VCaP (cell line): ENCODE results near the gene SMCO2.

Experiments used
- H3K27ac ChIP-seq: fragments of 450-650 bp; 2 replicates; pipeline ENCODE4 v1.5.1; 2017
- TF ChIP-seq, protein P1 (sequence below): fragments of 450-650 bp; conservative IDR thresholded peaks from 2 replicates; pipeline ENCODE4 v1.5.1; 2017; ENCODE audit warnings: mild to moderate bottlenecking, moderate library complexity

Gene SMCO2

DNA sequence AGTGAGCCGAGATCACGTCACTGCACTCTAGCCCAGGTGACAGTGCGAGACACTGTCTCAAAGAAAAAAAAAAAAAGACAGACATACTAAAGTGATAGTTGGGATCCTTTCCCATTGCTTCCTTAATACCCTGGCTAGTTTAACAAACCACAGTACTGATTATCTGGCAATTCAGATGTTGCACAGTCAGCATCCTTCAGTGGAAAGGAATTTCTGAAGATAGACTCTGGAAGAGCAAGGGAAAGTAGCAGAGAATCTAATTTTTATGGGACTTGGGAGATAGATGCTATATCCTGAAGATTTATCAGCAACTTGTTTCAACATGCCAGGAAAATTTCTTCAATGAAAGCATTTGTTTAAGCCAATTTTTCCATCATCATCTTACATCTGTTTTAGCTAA lies 71.0 kb downstream of the SMCO2 start:
- TF ChIP-seq, protein P1, sequence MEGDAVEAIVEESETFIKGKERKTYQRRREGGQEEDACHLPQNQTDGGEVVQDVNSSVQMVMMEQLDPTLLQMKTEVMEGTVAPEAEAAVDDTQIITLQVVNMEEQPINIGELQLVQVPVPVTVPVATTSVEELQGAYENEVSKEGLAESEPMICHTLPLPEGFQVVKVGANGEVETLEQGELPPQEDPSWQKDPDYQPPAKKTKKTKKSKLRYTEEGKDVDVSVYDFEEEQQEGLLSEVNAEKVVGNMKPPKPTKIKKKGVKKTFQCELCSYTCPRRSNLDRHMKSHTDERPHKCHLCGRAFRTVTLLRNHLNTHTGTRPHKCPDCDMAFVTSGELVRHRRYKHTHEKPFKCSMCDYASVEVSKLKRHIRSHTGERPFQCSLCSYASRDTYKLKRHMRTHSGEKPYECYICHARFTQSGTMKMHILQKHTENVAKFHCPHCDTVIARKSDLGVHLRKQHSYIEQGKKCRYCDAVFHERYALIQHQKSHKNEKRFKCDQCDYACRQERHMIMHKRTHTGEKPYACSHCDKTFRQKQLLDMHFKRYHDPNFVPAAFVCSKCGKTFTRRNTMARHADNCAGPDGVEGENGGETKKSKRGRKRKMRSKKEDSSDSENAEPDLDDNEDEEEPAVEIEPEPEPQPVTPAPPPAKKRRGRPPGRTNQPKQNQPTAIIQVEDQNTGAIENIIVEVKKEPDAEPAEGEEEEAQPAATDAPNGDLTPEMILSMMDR = no peak
- H3K27ac ChIP-seq = no peak overlapping the region

- TF ChIP-seq, protein P1 = no peak
Observed at GRCh38 chr12:27517961-27518665, 71.6 kb downstream of the SMCO2 start.

DNA sequence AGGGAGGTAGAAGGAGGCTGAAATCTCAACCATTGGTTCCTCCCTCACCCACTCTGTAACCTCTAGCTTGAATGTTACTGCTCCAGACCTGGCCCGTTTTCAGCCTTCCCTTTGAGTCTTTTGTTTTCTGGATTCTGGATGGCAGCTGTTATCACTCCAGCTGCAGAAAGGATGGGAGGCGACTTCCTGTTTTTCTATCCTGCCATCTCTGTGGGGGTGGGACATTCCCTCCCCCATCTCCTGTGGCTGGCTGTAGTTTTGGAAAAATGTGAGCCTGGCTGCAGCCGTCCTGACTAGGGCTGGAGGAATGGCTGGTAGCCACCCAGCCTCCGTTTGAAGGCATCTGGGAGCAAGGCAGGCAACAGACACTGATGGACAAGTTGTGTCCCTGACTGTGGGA lies 74.5 kb downstream of the SMCO2 start:
- TF ChIP-seq, protein P1 = no peak
- no peak overlapping the region for H3K27ac ChIP-seq

More at GRCh38 chr12:27517961-27518665, 71.6 kb downstream of the SMCO2 start:
- no peak overlapping the region for H3K27ac ChIP-seq

DNA sequence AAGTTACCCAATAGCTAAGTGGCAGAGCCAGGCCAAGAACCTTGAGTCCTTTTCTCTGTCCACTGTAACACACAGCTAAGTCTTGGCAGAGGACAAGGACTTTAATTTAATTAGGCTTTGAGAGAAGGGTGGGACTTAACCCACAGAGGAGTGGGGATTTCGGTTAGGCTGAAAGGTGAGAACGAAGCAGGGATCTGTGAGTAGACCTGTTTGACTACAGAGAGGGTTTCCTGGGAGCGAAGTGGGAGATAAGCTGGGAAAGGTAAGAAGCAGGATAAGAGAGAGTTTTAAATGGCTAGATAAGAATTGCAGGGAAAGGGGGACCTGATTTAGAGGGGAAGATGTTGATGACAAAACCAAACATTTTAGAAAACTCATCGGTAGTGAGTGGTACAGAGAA lies 75.4 kb downstream of the SMCO2 start:
- TF ChIP-seq, protein P1 = no peak

GRCh38 chr12:27523305-27523641 lies 76.7 kb downstream of the SMCO2 start:
- TF ChIP-seq, protein P1 = no peak
- peak overlapping the region; percentile 93 for H3K27ac ChIP-seq

More for the DNA sequence above, 75.4 kb downstream of the SMCO2 start:
- no peak overlapping the region for H3K27ac ChIP-seq

GRCh38 chr12:27523642-27524493 lies 77.3 kb downstream of the SMCO2 start, which contains the start of gene PPFIBP1:
Gene PPFIBP1 (plus strand): TSS chr12:27524206. CDS start chr12:27633397, 109,191 bp downstream.
- peak within 1 kb of the TSS; percentile 93 for H3K27ac ChIP-seq
- TF ChIP-seq, protein P1 = peak; percentile 60

DNA sequence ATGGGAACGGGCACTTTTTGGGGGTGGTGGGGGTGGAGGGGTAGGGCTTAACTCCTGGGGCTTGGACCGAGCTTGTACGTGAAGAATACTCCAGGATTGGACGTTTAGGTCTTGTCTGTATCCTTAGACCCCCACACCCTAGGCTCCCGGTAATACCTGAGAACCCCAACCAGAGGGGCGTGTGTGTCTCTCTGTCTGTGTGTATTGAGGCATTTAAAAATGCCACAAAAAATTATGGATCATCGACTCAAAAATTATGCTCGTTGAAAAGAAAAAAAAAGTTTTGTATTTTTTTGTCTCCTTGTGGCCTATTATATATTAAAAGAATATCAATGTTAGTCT lies 77.9 kb downstream of the SMCO2 start:
- TF ChIP-seq, protein P1 = peak; percentile 30; the same call in 1 of the 2 replicates
- H3K27ac ChIP-seq = peak overlapping the region; percentile 93
